ENCODE measurements around the gene IL34.

GRCh38 chr16:70602831-70603230 lies 43.5 kb upstream of the IL34 start:
- TF ChIP-seq POLR2A (IDR thresholded peaks at IDR 0.05) = no peak
- TF ChIP-seq CTCF (IDR thresholded peaks at IDR 0.05) = no peak

Measured in vagina (tissue), 2 donors.